Measurements from ENCODE around the gene UGT1A8. TPM values are rescaled to one million over a fixed set of nuclear protein-coding genes. Genes with fewer than 3 reads are reported as not detected.
"Not testable (repeated sequence)": the region's sequence is repeated elsewhere in the genome, so short reads cannot be mapped to it uniquely, and the experiment has no call there.

UGT1A8 gene
- total RNA-seq, 1 experiment from 2014 or later: not detected

DNA sequence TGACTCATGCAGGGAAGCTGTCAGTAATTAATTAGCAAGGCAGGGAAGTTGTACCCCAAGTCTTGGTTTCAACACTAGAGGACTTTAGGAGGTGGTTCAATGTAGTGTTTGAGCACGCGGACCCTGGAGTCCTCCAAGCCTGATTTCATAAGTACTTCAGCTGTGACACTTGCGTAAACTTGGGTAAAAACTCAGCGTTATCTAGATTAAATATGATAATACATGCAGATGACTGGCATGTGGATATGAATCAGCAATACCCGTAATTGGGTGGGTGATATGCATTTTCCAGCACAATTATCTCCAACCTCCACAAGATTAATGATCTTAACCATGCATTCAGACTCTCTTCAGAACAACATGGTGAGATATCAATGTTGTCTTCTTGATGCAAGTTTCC lies 69.5 kb downstream of the UGT1A8 start:
- DNase-seq (ENCODE audit: low read depth): no peak

DNA sequence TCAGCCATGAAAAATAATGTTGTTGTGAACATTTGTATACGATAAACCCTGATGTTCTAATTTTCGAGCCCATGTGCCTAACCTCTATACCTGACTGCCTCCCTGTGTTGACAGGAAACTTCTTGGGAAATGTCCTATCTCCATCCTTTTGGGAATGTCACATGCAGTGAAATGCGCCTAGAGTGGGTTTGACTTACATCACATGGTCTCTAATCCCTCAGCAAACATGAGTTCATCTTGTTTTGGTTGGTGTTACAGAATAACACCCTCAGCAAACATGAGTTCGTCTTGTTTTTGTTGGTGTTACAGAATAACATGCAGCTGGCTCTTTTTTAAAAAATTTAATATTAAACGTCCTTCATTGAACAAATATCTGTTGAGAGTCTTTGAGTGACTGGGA lies 70.9 kb downstream of the UGT1A8 start:
- no peak for DNase-seq (ENCODE audit: low read depth)

DNA sequence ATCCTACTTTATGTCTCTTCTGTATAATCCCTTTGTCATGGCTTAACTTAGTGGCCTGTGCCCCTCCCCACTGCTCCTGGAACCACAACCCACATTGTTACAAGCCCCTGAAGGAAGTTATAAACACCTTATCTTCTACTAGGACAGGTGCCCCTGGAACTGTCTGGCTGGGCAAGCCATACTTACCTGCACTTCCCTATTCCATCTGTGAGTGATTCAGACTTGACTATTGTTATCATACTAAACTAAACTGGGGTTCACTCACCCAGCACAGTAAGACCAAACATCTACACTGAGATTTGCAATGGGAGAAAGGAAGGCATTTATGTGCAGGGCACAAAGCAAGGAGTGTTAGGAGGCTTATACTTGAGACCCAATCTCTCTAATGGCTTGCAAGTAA lies 71.6 kb downstream of the UGT1A8 start:
- DNase-seq (ENCODE audit: low read depth): no peak

DNA sequence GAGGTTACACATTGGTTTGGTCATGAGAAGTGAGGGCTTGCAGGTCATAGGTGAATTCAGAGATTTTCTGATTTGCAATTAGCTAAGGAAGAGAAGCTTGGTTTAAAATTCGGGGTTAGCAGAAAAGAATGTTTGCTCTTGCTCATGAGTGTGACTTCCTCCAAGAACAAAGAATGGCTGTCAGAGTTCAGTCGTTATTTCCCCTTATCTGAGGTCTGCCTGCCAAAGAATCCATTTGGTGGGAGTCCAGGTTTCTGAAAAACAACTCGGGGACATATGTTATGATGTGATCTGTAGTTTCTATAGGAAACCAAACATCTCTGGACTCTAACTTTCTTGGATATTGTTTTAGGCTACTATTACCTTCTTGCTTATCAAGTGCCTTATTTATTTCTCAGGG lies 72.1 kb downstream of the UGT1A8 start:
- no peak for DNase-seq (ENCODE audit: low read depth)

DNA sequence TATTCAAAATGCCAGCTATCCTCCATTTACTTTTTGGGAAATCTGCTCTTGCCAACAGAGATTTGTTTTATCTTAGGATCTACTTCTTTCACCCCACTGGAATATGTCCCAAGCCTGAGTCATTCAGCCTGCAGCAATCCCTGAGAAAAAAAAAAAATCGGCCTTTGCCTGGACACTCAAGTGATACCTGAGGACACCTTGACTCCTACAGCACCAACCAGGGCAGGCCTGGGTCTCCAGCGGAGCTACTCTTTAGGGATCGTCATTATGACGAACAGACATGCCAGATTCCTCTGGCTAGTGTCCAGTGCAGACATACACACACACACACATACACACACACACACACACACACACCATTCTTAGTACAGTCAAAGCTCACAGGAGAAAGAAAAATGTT lies 73.0 kb downstream of the UGT1A8 start:
- DNase-seq (ENCODE audit: low read depth): no peak

DNA sequence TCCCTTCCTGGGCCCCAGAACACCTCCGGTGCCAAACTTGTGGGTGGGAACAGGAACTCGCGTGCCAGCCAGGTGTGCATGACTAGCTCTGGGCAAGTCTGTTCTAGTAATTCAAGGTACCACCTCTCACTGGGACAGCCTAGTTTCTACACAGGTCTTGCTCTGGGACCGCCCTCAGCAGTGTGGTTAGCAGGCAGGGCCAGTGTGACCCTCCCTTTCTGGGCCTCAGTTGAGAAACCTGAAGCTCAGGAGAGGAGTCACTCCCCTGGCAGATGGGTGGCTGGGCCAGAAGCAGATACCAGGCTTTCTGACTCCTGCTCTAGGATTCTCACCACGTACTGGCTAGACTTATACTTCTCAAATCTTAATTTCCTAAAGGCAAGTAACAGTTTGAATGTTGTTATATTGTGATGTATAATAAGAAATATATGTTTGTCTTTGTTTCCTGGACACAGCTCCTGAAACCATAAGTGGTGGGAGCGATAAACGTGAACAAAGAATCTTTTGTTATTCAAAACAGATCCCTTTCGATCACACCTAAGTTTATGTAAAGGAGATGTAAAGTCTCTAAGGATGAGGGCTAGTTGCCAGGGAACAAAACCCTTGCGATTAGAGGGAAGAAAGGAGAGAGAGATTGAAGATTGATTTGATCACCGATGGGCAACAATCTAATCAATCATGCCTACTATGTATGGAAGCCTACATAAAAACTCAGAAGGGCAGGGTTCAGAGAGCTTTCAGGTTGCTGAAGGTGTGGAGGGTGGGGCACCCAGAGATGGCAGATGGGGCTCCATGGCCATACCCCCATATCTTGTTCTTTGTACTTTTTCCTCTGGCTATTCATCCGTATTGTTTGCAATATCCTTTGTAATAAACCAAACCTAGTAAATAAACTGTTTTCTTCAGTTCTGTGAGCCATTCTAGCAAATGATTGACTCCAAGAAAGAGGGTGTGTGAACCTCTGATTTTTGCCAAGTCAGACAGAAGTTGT lies 74.3 kb downstream of the UGT1A8 start:
- no peak for DNase-seq (ENCODE audit: low read depth)

DNA sequence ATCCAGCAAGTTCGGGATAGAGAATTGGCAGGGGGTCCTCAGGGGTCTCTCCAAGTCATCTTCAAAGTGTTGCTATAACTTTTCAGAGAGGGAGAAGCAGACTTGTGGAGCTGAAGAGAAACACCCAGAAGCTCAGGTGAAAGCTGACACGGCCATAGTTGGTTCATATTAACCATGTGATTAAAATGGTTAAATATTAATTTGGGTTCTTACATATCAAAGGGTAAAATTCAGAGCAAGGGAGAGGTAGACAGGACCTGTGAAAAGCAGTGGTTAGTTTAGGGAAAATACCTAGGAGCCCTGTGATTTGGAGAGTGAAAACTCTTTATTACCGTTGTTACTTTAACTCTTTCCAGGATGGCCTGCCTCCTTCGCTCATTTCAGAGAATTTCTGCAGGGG lies 75.2 kb downstream of the UGT1A8 start, which contains the start of gene UGT1A6:
UGT1A6 (plus strand) TSS at position 243 of the 400 bp plus-strand sequence; CDS start at position 358, 115 bp downstream.
- no peak for DNase-seq (ENCODE audit: low read depth)

DNA sequence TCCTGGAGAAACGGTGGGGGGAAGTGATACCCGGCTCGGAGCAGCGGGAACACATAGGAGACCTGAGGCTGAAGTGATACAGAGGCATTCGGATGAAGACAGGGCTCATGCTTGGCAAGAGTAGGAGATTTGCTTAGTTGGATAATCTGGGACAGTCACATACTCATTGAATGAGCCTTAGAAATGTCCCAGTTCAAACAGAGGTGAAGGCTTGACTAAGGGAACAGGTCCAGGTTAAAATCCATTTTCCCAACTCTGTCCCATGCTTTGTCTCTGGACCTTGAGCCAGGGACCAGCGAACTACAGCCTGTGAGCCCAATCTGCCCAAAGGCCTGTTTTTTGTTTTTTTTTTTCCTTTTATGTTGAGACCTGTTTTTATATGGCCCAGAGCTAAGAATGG lies 76.5 kb downstream of the UGT1A8 start:
- no peak for DNase-seq (ENCODE audit: low read depth)

DNA sequence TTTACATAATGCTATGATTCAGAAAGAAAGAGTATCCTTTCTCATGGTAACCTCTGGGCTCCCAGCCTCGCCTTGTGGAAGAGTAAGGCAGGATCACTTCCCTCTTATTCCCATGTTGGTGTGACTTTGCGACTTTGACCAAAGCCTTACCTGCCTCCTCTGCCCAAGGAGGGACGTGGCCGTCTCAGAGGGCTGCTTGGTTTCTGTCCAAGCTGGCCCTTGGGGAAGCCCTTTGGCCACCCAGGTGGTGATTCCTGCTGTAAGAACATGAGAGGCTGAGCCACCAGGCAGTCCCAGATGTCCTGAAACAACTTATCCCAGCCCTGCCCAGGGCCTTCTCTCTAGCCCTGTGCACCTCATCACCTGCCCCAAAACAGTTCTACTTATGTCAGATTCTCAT lies 81.3 kb downstream of the UGT1A8 start:
- no peak for DNase-seq (ENCODE audit: low read depth)

DNA sequence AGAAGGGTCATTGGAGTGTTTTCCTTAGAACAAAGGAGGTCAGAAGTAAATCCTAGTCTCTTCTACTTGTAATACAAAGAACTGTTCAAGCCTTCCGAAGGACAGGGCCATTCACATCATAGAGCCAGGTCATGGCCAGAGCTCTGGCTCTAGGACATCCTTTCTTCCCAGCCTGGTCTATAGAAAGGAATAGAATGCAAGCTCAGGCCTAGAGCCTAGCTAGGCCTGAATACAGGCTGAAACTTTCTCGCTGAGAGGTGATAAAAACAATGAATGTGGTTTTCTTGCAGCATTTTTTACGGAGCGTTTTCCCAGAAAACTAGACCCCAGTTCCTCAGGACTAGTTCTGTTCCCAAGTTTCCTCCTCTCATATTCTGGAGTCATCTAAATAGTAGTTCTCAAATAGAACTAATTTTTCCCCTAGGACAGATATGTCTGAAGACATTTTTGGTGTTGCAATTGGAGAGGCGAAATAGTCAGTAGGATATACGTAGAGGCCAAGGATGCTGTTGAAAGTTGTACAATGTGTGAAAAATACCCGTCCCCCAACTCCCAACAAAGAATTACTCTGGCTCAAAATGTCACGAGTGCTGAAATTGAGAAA lies 82.1 kb downstream of the UGT1A8 start:
- DNase-seq (ENCODE audit: low read depth): no peak

DNA sequence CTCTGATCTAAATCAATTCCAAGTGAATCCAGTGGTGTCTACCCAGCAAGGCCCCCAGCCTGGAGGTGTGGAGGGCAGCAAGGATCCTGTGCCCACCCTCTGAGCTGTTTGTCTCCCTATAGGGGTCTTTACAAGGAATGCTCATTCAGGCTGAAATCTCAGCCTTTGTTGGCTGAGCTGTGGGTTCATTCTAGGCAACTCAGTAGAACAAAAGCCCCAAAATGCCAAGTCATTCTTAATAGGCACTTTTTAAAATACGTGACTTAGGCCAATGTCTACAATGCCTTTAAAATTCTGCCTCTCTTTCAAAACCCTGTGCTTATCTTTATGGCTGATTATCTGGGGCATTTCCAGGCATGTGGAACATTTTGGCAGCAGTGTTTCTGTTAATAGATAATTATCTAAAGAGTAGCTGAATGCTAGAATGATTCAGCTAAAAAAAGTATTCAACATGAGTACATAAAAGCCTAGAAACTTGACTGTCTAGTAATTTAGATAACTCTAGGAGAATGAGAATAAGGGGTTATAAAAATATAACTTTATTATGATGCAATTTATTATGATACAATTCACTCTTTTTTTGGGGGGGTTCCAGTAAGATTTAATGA lies 82.7 kb downstream of the UGT1A8 start:
- no peak for DNase-seq (ENCODE audit: low read depth)

DNA sequence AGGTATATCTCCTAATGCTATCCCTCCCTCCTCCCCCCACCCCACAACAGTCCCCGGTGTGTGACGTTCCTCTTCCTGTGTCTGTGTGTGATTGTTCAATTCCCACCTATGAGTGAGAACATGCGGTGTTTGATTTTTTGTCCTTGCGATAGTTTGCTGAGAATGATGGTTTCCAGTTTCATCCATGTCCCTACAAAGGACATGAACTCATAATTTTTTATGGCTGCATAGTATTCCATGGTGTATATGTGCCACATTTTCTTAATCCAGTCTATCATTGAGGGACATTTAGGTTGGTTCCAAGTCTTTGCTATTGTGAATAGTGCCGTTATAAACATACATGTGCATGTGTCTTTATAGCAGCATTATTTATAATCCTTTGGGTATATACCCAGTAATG lies 83.4 kb downstream of the UGT1A8 start:
- not testable (repeated sequence) for DNase-seq (ENCODE audit: low read depth)

DNA sequence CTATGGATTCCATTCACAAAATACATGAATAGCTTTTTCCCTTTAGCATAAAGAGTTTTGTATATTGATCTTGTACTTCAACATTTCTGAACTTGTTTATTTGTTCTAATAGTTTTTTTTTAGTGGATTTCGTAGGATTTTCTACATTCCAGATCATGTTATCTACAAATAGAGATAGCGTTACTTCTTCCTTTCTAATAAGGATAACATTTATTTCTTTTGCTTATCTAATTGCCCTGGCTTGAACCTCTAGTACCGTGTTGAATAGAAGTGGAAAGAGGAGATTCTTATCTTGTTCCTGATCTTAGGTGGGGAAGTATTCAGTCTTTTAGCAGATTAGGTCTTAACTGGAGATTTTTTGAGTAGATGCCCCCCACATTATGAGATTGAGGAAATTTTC lies 84.8 kb downstream of the UGT1A8 start:
- DNase-seq (ENCODE audit: low read depth): no peak

DNA sequence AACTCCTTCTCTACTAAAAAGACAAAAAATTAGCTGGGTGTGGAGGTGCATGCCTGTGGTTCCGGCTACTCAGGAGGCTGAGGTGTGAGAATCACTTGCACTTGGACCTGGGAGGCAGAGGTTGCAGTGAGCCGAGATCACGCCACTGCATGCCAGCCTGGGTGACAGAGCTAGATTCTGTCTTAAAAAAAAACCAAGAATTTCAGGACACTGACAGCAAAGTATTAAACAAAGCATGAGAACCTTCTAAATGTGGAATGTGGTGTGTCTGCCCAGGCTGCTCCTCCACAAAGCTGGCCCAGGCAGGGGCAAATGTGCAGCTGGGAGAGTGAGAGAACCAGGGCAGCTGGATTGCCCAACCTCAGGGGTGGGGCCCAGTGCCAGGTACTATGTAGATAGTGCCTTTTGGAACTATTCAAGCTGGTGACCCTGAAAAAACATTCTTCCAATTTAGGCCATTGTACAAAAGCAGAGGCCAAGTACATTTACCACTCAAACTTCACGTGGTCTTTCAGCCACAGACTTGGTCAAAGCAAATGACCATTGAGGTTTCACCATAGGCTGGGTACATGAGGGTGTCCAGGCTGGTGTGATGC lies 88.6 kb downstream of the UGT1A8 start:
- no peak for DNase-seq (ENCODE audit: low read depth)

DNA sequence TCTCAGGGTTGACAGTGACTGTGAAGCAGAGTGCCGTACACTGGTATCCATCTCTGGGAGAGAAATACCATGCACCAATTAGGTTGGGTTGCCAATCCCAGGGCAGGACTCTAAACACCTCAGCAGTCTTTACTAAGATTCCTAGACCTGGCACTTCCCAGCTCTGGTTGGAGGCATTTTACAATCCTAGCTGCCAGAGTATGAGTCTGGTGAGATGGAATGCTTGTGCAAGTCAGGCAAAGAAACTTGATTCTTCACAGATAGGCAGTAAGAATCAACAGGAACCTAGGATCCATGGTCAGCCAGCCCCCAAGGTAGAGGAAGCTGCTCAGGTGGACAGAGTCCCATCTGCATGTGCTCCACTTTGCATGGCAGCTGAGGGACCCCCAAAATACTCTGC lies 89.3 kb downstream of the UGT1A8 start:
- no peak for DNase-seq (ENCODE audit: low read depth)

DNA sequence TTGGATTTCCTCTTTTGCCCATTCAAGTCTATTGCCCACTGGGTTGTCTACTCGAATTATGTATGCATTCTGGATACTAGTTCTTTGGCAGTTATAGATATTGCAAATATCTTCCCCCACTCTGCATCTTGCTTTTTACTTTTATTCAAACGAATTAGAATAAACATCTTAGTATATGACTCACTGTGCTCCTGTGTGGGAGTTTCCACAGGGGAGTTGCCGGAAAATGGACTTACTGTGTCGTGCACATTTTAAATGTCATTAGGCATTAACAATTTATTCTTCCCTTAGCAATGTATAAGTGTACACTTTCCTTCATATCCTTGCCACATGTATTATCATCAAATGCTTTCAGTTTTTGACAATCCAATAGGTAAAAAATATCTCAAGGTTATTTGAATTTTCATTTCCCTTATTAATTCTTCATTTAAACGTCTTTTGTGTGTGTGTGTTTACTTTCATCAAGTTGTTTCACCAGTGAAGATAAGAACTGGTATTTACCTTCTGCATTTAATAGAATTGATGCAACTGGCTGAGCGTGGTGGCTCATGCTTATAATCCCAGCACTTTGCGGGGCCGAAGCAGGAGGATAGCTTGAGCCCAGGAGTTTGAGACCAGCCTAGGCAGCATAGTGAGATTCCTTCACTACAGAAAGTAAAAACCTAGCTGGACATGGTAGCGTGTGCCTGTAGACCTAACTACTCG lies 90.7 kb downstream of the UGT1A8 start:
- no peak for DNase-seq (ENCODE audit: low read depth)

DNA sequence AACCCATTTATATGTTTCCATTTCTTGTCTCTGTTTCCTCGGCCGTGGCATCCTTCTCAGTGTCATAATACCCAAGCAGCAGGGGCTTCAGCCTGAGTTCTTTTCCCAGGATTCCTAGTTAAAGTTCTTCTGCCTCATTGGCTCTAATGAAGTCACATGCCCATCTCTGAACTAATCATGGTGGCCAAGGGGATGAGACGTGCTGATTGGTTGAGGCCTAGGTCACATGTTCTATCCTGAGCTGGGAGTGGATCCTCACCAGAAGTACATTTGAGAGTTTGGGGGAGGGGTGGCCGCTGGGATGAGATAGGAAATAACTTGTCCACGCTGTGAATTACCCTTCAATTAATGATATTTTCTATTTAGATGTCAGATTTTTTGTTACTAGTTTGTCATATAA lies 91.5 kb downstream of the UGT1A8 start:
- peak; percentile 8 for DNase-seq (ENCODE audit: low read depth)

DNA sequence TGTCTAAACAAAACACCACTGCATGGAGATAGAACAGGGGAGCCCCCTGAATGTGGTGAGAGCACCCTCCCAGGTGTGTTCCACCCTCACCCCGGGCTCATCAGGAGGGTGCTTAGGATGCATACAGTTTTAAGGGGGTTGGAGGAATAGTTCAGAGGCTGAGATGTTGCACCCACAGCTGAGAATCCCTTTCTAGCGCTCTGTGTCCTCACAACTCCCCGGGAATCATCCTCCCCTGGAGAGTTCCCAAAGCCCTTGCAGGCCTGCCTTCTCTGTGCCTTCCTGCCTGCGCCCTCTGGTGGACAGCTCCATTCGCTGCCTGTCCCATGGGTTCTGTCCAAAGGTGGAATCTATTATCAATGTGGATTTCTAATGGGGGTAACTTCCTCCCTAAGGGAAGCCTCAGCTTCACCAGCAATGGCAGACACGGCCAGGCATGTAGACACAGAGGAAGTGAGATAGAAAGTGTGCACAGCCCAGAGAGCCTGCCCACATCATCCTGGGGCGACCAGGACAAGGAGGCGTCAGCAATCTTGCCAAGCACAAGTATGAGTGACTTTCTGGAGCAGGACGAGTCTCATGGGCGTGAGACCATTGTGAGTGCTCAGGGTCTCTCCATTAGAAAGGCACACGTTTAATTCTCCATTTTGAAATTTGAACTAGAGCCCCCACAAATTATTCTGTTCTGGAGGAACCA lies 94.0 kb downstream of the UGT1A8 start:
- peak; percentile 63 for DNase-seq (ENCODE audit: low read depth)

DNA sequence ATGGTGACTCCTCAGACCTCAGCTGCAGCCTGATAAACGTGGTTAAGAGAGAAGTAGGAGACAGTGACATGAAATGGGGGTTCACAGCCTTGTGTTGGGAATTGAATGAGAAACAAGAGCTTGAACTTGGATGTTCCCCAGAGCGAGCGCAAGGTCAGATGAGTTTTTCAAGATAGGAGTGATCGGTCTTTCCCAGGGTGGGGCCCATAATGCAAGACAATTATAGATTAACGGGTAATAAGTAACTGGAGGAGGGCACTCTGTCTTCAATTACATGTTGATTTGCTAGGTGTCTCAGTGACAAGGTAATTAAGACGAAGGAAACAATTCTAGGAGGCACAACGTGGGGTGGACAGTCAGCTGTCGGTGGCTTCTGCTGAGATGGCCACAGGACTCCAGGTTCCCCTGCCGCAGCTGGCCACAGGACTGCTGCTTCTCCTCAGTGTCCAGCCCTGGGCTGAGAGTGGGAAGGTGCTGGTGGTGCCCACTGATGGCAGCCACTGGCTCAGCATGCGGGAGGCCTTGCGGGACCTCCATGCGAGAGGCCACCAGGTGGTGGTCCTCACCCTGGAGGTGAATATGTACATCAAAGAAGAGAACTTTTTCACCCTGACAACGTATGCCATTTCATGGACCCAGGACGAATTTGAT lies 95.3 kb downstream of the UGT1A8 start, which contains the start of gene UGT1A5:
UGT1A5 (plus strand) TSS at position 297 of the 651 bp plus-strand sequence; CDS start at position 382, 85 bp downstream.
- no peak for DNase-seq (ENCODE audit: low read depth)

DNA sequence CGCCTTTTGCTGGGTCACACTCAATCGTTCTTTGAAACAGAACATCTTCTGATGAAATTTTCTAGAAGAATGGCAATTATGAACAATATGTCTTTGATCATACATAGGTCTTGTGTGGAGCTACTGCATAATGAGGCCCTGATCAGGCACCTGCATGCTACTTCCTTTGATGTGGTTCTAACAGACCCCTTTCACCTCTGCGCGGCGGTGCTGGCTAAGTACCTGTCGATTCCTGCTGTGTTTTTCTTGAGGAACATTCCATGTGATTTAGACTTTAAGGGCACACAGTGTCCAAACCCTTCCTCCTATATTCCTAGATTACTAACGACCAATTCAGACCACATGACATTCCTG lies 95.8 kb downstream of the UGT1A8 start:
- no peak for DNase-seq (ENCODE audit: low read depth)
